Mucosa of rectum (tissue), 2 donors: ENCODE data around the gene IRAK4.

Experiments used
- H3K27ac ChIP-seq, 2 donors: one replicate each; pipeline ENCODE4 v1.7.0; 2013; ENCODE audit warnings: inconsistent platforms in 2 of 2, low read depth in 2 of 2, low read length in 2 of 2
- H3K27me3 ChIP-seq, 2 donors: one replicate each; pipeline ENCODE4 v1.7.0; 2013; ENCODE audit warnings: low read length in 2 of 2; ENCODE audit not compliant: control insufficient read depth in 2 of 2, insufficient read depth in 2 of 2
- H3K36me3 ChIP-seq, 2 donors: one replicate each; pipeline ENCODE4 v1.7.0; 2013; ENCODE audit warnings: low read length in 2 of 2; ENCODE audit not compliant: control insufficient read depth in 2 of 2, insufficient read depth in 2 of 2
- H3K4me1 ChIP-seq, 2 donors: one replicate each; pipeline ENCODE4 v1.7.0; 2013; ENCODE audit warnings: low read length in 2 of 2, mild to moderate bottlenecking in 1 of 2; ENCODE audit not compliant: control insufficient read depth in 2 of 2, insufficient read depth in 2 of 2
- H3K4me3 ChIP-seq, 2 donors: one replicate each; pipeline ENCODE4 v1.7.0; 2013; ENCODE audit warnings: low read length in 2 of 2
- H3K9ac ChIP-seq, 2 donors: one replicate each; pipeline ENCODE4 v1.7.0; 2013; ENCODE audit warnings: low read length in 2 of 2, low read depth in 1 of 2, mild to moderate bottlenecking in 1 of 2
- H3K9me3 ChIP-seq, 2 donors: one replicate each; pipeline ENCODE4 v1.7.0; 2013; ENCODE audit warnings: low read length in 2 of 2; ENCODE audit not compliant: control insufficient read depth in 2 of 2
- donor health status: healthy.
- donor health status: Normal muscosa, but diverticular disease.

Gene IRAK4

GRCh38 chr12:43762596-43762995 is 3.8 kb downstream of the IRAK4 start:
- Histone ChIP-seq H3K27me3 (no peaks in the 10 kb centered on the region), H3K4me1 (peaks cover 13 to 17% of the 10 kb centered on the region in 2 donors), H3K9ac (no peak overlapping the region), H3K36me3 (no peaks in the 10 kb centered on the region), H3K9me3 (no peaks in the 10 kb centered on the region), H3K4me3 (no peak overlapping the region), H3K27ac (no peak overlapping the region)

- Histone ChIP-seq H3K9ac (no peak overlapping the region), H3K4me1 (peaks cover 7 to 11% of the 10 kb centered on the region in 2 donors), H3K9me3 (no peaks in the 10 kb centered on the region), H3K27ac (no peak overlapping the region), H3K36me3 (peaks cover 2 to 8% of the 10 kb centered on the region in 2 donors), H3K27me3 (no peaks in the 10 kb centered on the region), H3K4me3 (no peak overlapping the region)
These were observed 5.0 kb downstream of the IRAK4 start for GRCh38 chr12:43763769-43764168.

GRCh38 chr12:43764528-43764927 is 5.8 kb downstream of the IRAK4 start:
- no peak overlapping the region for H3K27ac ChIP-seq
- H3K9me3 ChIP-seq = no peaks in the 10 kb centered on the region
- H3K9ac ChIP-seq = no peak overlapping the region
- H3K4me1 ChIP-seq = peaks cover 7 to 11% of the 10 kb centered on the region in 2 donors
- peaks cover 5 to 13% of the 10 kb centered on the region in 2 donors for H3K36me3 ChIP-seq
- H3K4me3 ChIP-seq = no peak overlapping the region
- no peaks in the 10 kb centered on the region for H3K27me3 ChIP-seq

GRCh38 chr12:43766291-43766690 is 7.5 kb downstream of the IRAK4 start:
- Histone ChIP-seq H3K9me3 (no peaks in the 10 kb centered on the region), H3K4me3 (no peak overlapping the region), H3K36me3 (peaks cover 14 to 22% of the 10 kb centered on the region in 2 donors), H3K9ac (no peak overlapping the region), H3K27ac (no peak overlapping the region), H3K4me1 (no peaks in the 10 kb centered on the region), H3K27me3 (no peaks in the 10 kb centered on the region)

- Histone ChIP-seq H3K27me3 (no peaks in the 10 kb centered on the region), H3K9me3 (no peaks in the 10 kb centered on the region), H3K27ac (no peak overlapping the region), H3K36me3 (peaks cover 44 to 49% of the 10 kb centered on the region in 2 donors), H3K4me1 (no peaks in the 10 kb centered on the region), H3K4me3 (no peak overlapping the region), H3K9ac (no peak overlapping the region)
These were observed 17.7 kb downstream of the IRAK4 start for GRCh38 chr12:43776498-43776897.

GRCh38 chr12:43786899-43787693 is 28.3 kb downstream of the IRAK4 start:
- Histone ChIP-seq H3K27ac (no peak overlapping the region), H3K4me3 (no peak overlapping the region), H3K27me3 (no peaks in the 10 kb centered on the region), H3K36me3 (peaks cover 37 to 39% of the 10 kb centered on the region in 2 donors), H3K9ac (no peak overlapping the region), H3K9me3 (no peaks in the 10 kb centered on the region), H3K4me1 (no peaks in the 10 kb centered on the region)

GRCh38 chr12:43789941-43790340 is 31.2 kb downstream of the IRAK4 start:
- Histone ChIP-seq H3K27ac (no peak overlapping the region), H3K36me3 (peaks cover 15 to 24% of the 10 kb centered on the region in 2 donors), H3K9me3 (no peaks in the 10 kb centered on the region), H3K9ac (no peak overlapping the region), H3K4me3 (no peak overlapping the region), H3K4me1 (no peaks in the 10 kb centered on the region), H3K27me3 (no peaks in the 10 kb centered on the region)

GRCh38 chr12:43795716-43796280 is 37.0 kb downstream of the IRAK4 start:
- Histone ChIP-seq H3K36me3 (peaks cover 47 to 49% of the 10 kb centered on the region in 2 donors), H3K27me3 (no peaks in the 10 kb centered on the region), H3K27ac (no peak overlapping the region), H3K9ac (no peak overlapping the region), H3K4me3 (no peak overlapping the region), H3K4me1 (no peaks in the 10 kb centered on the region), H3K9me3 (no peaks in the 10 kb centered on the region)

- Histone ChIP-seq H3K9ac (no peak overlapping the region), H3K36me3 (peaks cover 50 to 58% of the 10 kb centered on the region in 2 donors), H3K27ac (no peak overlapping the region), H3K4me1 (no peaks in the 10 kb centered on the region), H3K4me3 (no peak overlapping the region), H3K27me3 (no peaks in the 10 kb centered on the region), H3K9me3 (no peaks in the 10 kb centered on the region)
These were observed 38.9 kb downstream of the IRAK4 start for GRCh38 chr12:43797561-43798217.
